Hepatocyte (in vitro differentiated cells): ENCODE data around the gene DNAJA3. TPM values are rescaled to one million over a fixed set of nuclear protein-coding genes. Genes with fewer than 3 reads are reported as not detected.

Experiments used
- DNase-seq: peaks from one replicate; pipeline ENCODE4 v3.0.0-alpha.2; 2016; ENCODE audit warnings: low spot score
- H2AFZ ChIP-seq: fragments of 200-600 bp; sonication (generic); 2 replicates; pipeline ENCODE4 v1.6.0; 2016; ENCODE audit warnings: antibody characterized with exemption, mild to moderate bottlenecking
- H3K27ac ChIP-seq: fragments of 200-600 bp; sonication (generic); 2 replicates; pipeline ENCODE4 v1.5.1; 2016; ENCODE audit warnings: mild to moderate bottlenecking
- H3K27me3 ChIP-seq: fragments of 200-600 bp; sonication (generic); 2 replicates; pipeline ENCODE4 v1.6.1; 2016
- H3K36me3 ChIP-seq: fragments of 200-600 bp; sonication (generic); replicated peaks from 2 replicates; pipeline ENCODE4 v1.5.1; 2016; ENCODE audit warnings: low read depth; ENCODE audit not compliant: insufficient read depth
- H3K4me1 ChIP-seq: fragments of 200-600 bp; sonication (generic); 2 replicates; pipeline ENCODE4 v1.5.1; 2016; ENCODE audit warnings: mild to moderate bottlenecking, moderate library complexity; ENCODE audit not compliant: insufficient read depth
- H3K4me2 ChIP-seq: fragments of 200-600 bp; sonication (generic); 2 replicates; pipeline ENCODE4 v1.6.0; 2016
- H3K4me3 ChIP-seq: fragments of 200-600 bp; sonication (generic); 2 replicates; pipeline ENCODE4 v1.5.1; 2016; ENCODE audit warnings: mild to moderate bottlenecking
- H3K79me2 ChIP-seq: fragments of 200-600 bp; sonication (generic); 2 replicates; pipeline ENCODE4 v1.6.0; 2017; ENCODE audit warnings: mild to moderate bottlenecking
- H3K9me2 ChIP-seq: fragments of 200-600 bp; sonication (generic); replicated peaks from 2 replicates; pipeline ENCODE4 v1.6.0; 2017; ENCODE audit warnings: mild to moderate bottlenecking; ENCODE audit not compliant: insufficient read depth
- H3K9me3 ChIP-seq: fragments of 200-600 bp; sonication (generic); 2 replicates; pipeline ENCODE4 v1.5.1; 2016; ENCODE audit warnings: low read depth, mild to moderate bottlenecking
- H4K20me1 ChIP-seq: fragments of 200-600 bp; sonication (generic); 2 replicates; pipeline ENCODE4 v1.6.0; 2016; ENCODE audit warnings: mild to moderate bottlenecking; ENCODE audit not compliant: insufficient read depth, poor library complexity, severe bottlenecking
- EZH2 ChIP-seq: fragments of 200-600 bp; sonication (generic); IDR thresholded peaks from 2 replicates; pipeline ENCODE4 v1.6.1; 2016; ENCODE audit warnings: antibody characterized with exemption, mild to moderate bottlenecking, borderline replicate concordance
- EZH2phosphoT487 ChIP-seq: fragments of 200-600 bp; sonication (generic); IDR thresholded peaks from one replicate; pipeline ENCODE4 v1.6.1; 2018; ENCODE audit warnings: antibody characterized with exemption, mild to moderate bottlenecking, low read depth, moderate library complexity; ENCODE audit not compliant: unreplicated experiment, severe bottlenecking
- WGBS: methylation state at CpG from one replicate; pipeline ENCODE4 v1.1.6; 2016; ENCODE audit warnings: low lambda C conversion rate; ENCODE audit errors: missing lambda C conversion rate; 5-methylcytosine and 5-hydroxymethylcytosine counted together
- polyA plus RNA-seq: library from polyadenylated mRNA; unstranded; fragments of >200 nt; fragmentation: Nextera tagmentation; extraction: Ambion mirVana; gene quantifications from 2 replicates; pipeline ENCODE4 v1.2.1, GENCODE V29; 2016
- total RNA-seq: library from RNA; depleted of rRNA; stranded (reverse); fragments of >200 nt; gene quantifications from 2 replicates; pipeline ENCODE4 v1.2.3, GENCODE V29; 2014
- TF ChIP-seq, protein P1 (sequence below): fragments of 200-600 bp; sonication (generic); IDR thresholded peaks from 2 replicates; pipeline ENCODE4 v1.5.1; 2016; ENCODE audit warnings: antibody characterized with exemption, mild to moderate bottlenecking; ENCODE audit not compliant: poor library complexity

The DNAJA3 gene
- total and polyA plus RNA-seq, 2 experiments from 2014 or later, result 58.8 to 59.2 TPM

GRCh38 chr16:4465977-4466779 lies 40.5 kb downstream of the DNAJA3 start:
- H3K4me1 ChIP-seq, result no peaks in the 10 kb centered on the region
- 91% methylated on average over 32 of the region's 32 CpGs for WGBS
- no peak overlapping the region for H3K27ac ChIP-seq
- no peaks in the 10 kb centered on the region for H4K20me1 ChIP-seq
- no peaks in the 10 kb centered on the region for H3K36me3 ChIP-seq
- no peak overlapping the region for H2AFZ ChIP-seq
- H3K9me2 ChIP-seq, result no peaks in the 10 kb centered on the region
- TF ChIP-seq EZH2phosphoT487, result no peak
- TF ChIP-seq EZH2, result no peak
- TF ChIP-seq, protein P1, sequence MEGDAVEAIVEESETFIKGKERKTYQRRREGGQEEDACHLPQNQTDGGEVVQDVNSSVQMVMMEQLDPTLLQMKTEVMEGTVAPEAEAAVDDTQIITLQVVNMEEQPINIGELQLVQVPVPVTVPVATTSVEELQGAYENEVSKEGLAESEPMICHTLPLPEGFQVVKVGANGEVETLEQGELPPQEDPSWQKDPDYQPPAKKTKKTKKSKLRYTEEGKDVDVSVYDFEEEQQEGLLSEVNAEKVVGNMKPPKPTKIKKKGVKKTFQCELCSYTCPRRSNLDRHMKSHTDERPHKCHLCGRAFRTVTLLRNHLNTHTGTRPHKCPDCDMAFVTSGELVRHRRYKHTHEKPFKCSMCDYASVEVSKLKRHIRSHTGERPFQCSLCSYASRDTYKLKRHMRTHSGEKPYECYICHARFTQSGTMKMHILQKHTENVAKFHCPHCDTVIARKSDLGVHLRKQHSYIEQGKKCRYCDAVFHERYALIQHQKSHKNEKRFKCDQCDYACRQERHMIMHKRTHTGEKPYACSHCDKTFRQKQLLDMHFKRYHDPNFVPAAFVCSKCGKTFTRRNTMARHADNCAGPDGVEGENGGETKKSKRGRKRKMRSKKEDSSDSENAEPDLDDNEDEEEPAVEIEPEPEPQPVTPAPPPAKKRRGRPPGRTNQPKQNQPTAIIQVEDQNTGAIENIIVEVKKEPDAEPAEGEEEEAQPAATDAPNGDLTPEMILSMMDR, result no peak
- no peak for DNase-seq
- no peaks in the 10 kb centered on the region for H3K79me2 ChIP-seq
- H3K9me3 ChIP-seq, result no peaks in the 10 kb centered on the region
- H3K4me3 ChIP-seq, result no peak overlapping the region
- no peak overlapping the region for H3K4me2 ChIP-seq
- H3K27me3 ChIP-seq, result no peaks in the 10 kb centered on the region

DNA sequence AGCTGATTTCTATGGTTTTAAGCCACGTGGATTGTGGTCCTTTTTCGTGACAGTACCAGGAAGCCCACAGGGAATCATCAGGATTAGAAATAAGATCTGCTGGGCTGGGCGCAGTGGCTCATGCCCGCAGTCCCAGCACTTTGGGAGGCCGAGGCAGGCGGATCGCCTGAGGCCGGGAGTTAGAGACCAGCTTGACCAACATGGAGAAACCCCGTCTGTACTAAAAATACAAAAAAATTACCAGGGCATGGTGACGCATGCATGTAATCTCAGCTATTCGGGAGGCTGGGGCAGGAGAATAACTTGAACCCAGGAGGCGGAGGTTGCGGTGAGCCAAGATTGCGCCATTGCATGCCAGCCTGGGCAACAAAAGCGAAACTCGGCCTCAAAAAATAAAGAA lies 42.2 kb downstream of the DNAJA3 start:
- Histone ChIP-seq H3K27me3 (no peaks in the 10 kb centered on the region), H3K36me3 (no peaks in the 10 kb centered on the region), H3K4me1 (no peaks in the 10 kb centered on the region), H3K4me2 (no peak overlapping the region), H3K9me2 (no peaks in the 10 kb centered on the region), H4K20me1 (no peaks in the 10 kb centered on the region), H3K79me2 (no peaks in the 10 kb centered on the region), H2AFZ (no peak overlapping the region), H3K27ac (no peak overlapping the region), H3K4me3 (no peak overlapping the region), H3K9me3 (no peaks in the 10 kb centered on the region)
- no peak for DNase-seq
- 97% methylated on average over 16 of the region's 16 CpGs for WGBS
- TF ChIP-seq EZH2phosphoT487 (no peak), EZH2 (no peak)
- TF ChIP-seq, protein P1, result no peak

GRCh38 chr16:4468972-4469371 lies 43.3 kb downstream of the DNAJA3 start:
- Histone ChIP-seq H4K20me1 (no peaks in the 10 kb centered on the region), H3K27me3 (no peaks in the 10 kb centered on the region), H3K9me2 (no peaks in the 10 kb centered on the region), H3K27ac (no peak overlapping the region), H3K9me3 (no peaks in the 10 kb centered on the region), H3K4me3 (no peak overlapping the region), H3K36me3 (no peaks in the 10 kb centered on the region), H3K4me1 (no peaks in the 10 kb centered on the region), H3K4me2 (no peak overlapping the region), H2AFZ (no peak overlapping the region), H3K79me2 (peaks cover 6% of the 10 kb centered on the region)
- DNase-seq, result no peak
- TF ChIP-seq, protein P1, result no peak
- no peak for TF ChIP-seq EZH2phosphoT487
- TF ChIP-seq EZH2, result no peak
- WGBS, result 95% methylated on average over 10 of the region's 10 CpGs
